GM18499 (cell line): Measurements from ENCODE around the gene ANKLE1.
A peak's percentile ranks its signal among the peaks of the same experiment; 100 is the strongest.

Experiments
- ATAC-seq: cut with Tn5 transposase; IDR thresholded peaks from one replicate; pipeline ENCODE4 v1.9.1; 2021; ENCODE audit warnings: moderate number of reproducible peaks; ENCODE audit not compliant: insufficient read depth, unreplicated experiment

The ANKLE1 gene

GRCh38 chr19:17305216-17305516, 23.5 kb downstream of the ANKLE1 start:
- no peak for ATAC-seq

- peak; percentile 53 for ATAC-seq
Observed at GRCh38 chr19:17305517-17306284, 24.0 kb downstream of the ANKLE1 start, which contains the start of gene MRPL34. MRPL34 (plus strand) TSS chr19:17305872; CDS start chr19:17305893, 21 bp downstream.

GRCh38 chr19:17306285-17306714, 24.6 kb downstream of the ANKLE1 start:
- no peak for ATAC-seq

- no peak for ATAC-seq
Observed at GRCh38 chr19:17307876-17308377, 26.2 kb downstream of the ANKLE1 start.

- ATAC-seq, result peak; percentile 33
Observed at GRCh38 chr19:17309198-17309964, 27.7 kb downstream of the ANKLE1 start, which contains the start of gene DDA1. DDA1 (plus strand) TSS chr19:17309563; CDS start chr19:17309655, 92 bp downstream.

GRCh38 chr19:17309965-17310461, 28.3 kb downstream of the ANKLE1 start:
- no peak for ATAC-seq

GRCh38 chr19:17311455-17312188, 29.9 kb downstream of the ANKLE1 start:
- ATAC-seq, result no peak

GRCh38 chr19:17312189-17313113, 30.8 kb downstream of the ANKLE1 start:
- ATAC-seq, result no peak

GRCh38 chr19:17314007-17314593, 32.4 kb downstream of the ANKLE1 start:
- ATAC-seq, result no peak

- ATAC-seq, result no peak
Observed at GRCh38 chr19:17318966-17319365, 37.3 kb downstream of the ANKLE1 start.

- ATAC-seq, result no peak
Observed at GRCh38 chr19:17319473-17320238, 38.0 kb downstream of the ANKLE1 start.

GRCh38 chr19:17320435-17320834, 38.7 kb downstream of the ANKLE1 start:
- ATAC-seq, result no peak

GRCh38 chr19:17321655-17322489, 40.2 kb downstream of the ANKLE1 start:
- ATAC-seq, result no peak

GRCh38 chr19:17322854-17323253, 41.2 kb downstream of the ANKLE1 start:
- no peak for ATAC-seq

- ATAC-seq, result no peak
Observed at GRCh38 chr19:17323300-17323963, 41.7 kb downstream of the ANKLE1 start.

GRCh38 chr19:17323964-17324332, 42.2 kb downstream of the ANKLE1 start:
- ATAC-seq, result no peak
